ENCODE data around the gene NCKAP1.

GRCh38 chr2:183033951-183034350 lies 4.3 kb downstream of the NCKAP1 start:
- TF ChIP-seq EZH2 (IDR thresholded peaks at IDR 0.05; ENCODE audit: low read length, missing control alignments) (no peak), CTCF (conservative IDR thresholded peaks at IDR 0.05 in 1 of 2, IDR thresholded peaks at IDR 0.05 in 1 of 2; ENCODE audit: low read depth in 1 of 2, low read length in 2 of 2) (no peak)

Data from fibroblast of lung (primary cell).